HUES64 (cell line): Measurements from ENCODE around the gene KIF17.
A peak's percentile ranks its signal among the peaks of the same experiment; 100 is the strongest.

ENCODE experiments used
- H3K27ac ChIP-seq: 2 replicates; pipeline ENCODE4 v1.7.0; 2013; ENCODE audit warnings: low read depth, low read length, inconsistent platforms
- H3K27me3 ChIP-seq: 2 replicates; pipeline ENCODE4 v1.6.1; 2013; ENCODE audit warnings: mild to moderate bottlenecking, low read length; ENCODE audit not compliant: insufficient read depth
- H3K36me3 ChIP-seq: 2 replicates; pipeline ENCODE4 v1.6.1; 2013; ENCODE audit warnings: mild to moderate bottlenecking, low read length; ENCODE audit not compliant: insufficient read depth
- H3K4me1 ChIP-seq: 2 replicates; pipeline ENCODE4 v1.6.1; 2013; ENCODE audit warnings: mild to moderate bottlenecking, low read length, moderate library complexity; ENCODE audit not compliant: insufficient read depth
- H3K4me3 ChIP-seq: 2 replicates; pipeline ENCODE4 v1.5.1; 2013; ENCODE audit warnings: mild to moderate bottlenecking, low read length, moderate library complexity
- H3K9ac ChIP-seq: 2 replicates; pipeline ENCODE4 v1.6.1; 2013; ENCODE audit warnings: mild to moderate bottlenecking, low read depth, low read length
- H3K9me3 ChIP-seq: 2 replicates; pipeline ENCODE4 v1.6.1; 2013; ENCODE audit warnings: low read depth, low read length; ENCODE audit not compliant: insufficient read depth
- WGBS: fragments of 150-250, 120-280 bp; methylation state at CpG from one replicate; pipeline ENCODE4 v1.1.7; 2013; ENCODE audit warnings: missing lambda C conversion rate; 5-methylcytosine and 5-hydroxymethylcytosine counted together

Gene KIF17

DNA sequence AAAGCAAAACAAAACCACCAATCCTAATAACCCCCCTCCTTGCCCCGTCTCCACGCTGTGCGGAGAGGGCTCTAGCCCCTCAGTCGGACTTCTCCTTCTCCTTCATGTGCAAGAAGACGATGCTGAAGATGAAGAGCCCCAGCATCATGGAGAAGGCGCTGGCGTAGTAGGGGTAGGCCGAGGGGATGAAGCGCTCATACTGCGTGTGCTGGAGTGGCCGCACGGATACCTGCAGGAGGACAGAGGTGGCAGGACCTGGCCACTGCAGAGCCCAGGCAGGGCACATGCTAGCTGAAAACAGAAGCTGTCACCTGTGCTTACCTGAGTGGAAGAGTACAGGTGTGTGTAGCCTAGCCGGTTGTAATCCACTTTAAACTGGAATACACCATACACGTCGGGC is 65.5 kb downstream of the KIF17 start:
- 96% methylated on average over 15 of the region's 15 CpGs for WGBS
- H3K36me3 ChIP-seq, result peaks cover 91% of the 10 kb centered on the region

DNA sequence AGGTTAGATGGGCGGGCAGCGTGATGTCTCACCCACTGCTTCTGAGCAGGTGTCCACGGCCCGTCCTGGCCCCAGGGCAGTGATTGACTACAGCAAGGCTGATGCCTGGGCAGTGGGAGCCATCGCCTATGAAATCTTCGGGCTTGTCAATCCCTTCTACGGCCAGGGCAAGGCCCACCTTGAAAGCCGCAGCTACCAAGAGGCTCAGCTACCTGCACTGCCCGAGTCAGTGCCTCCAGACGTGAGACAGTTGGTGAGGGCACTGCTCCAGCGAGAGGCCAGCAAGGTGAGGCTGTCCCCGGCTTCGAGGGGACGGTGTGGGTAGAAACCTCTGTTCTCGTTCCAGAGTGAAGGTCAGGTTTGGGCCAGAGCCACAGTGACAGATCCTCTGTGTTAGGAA is 68.9 kb downstream of the KIF17 start:
- Histone ChIP-seq H3K27ac (no peak overlapping the region), H3K9me3 (no peaks in the 10 kb centered on the region), H3K27me3 (no peaks in the 10 kb centered on the region), H3K4me3 (no peak overlapping the region), H3K36me3 (peaks cover 62% of the 10 kb centered on the region), H3K4me1 (no peaks in the 10 kb centered on the region), H3K9ac (no peak overlapping the region)
- WGBS, result 97% methylated on average over 15 of the region's 15 CpGs

More for the DNA sequence above, 65.5 kb downstream of the KIF17 start:
- Histone ChIP-seq H3K4me1 (no peaks in the 10 kb centered on the region), H3K27ac (no peak overlapping the region), H3K4me3 (no peak overlapping the region), H3K9ac (no peak overlapping the region), H3K9me3 (no peaks in the 10 kb centered on the region), H3K27me3 (no peaks in the 10 kb centered on the region)

DNA sequence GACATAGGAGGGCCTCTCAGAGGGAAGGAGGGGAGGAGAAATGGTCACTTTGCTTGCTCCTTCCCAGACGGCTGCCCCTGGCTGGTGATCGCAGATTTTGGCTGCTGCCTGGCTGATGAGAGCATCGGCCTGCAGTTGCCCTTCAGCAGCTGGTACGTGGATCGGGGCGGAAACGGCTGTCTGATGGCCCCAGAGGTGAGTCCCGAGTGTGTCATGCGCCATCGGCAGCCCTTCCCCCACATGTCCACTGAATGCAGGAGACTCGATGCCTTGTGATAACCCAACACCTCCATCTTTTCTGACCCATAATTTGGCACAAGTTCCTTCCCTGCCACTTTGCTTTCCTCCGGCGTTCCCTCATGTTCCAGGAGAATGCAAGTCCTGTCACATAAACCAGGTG is 69.4 kb downstream of the KIF17 start:
- Histone ChIP-seq H3K27ac (no peak overlapping the region), H3K27me3 (no peaks in the 10 kb centered on the region), H3K4me1 (no peaks in the 10 kb centered on the region), H3K4me3 (no peak overlapping the region), H3K9ac (no peak overlapping the region), H3K9me3 (no peaks in the 10 kb centered on the region), H3K36me3 (peaks cover 57% of the 10 kb centered on the region)
- WGBS, result 96% methylated on average over 13 of the region's 13 CpGs

DNA sequence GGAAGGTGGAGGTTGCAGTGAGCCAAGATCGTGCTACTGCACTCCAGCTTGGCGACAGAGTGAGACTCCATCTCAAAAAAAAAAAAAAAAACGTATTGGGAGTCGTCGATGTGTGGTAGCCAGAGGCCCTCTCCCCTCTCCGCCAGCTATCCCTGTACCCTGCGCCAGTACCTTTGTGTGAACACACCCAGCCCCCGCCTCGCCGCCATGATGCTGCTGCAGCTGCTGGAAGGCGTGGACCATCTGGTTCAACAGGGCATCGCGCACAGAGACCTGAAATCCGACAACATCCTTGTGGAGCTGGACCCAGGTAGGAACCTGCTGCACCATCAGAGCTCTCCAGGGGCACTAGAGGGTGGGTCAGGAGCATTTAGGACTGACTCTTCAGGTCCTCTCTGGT is 72.4 kb downstream of the KIF17 start:
- H3K36me3 ChIP-seq, result peaks cover 26% of the 10 kb centered on the region
- H3K27ac ChIP-seq, result no peak overlapping the region
- WGBS, result 88% methylated on average over 14 of the region's 14 CpGs
- H3K27me3 ChIP-seq, result no peaks in the 10 kb centered on the region
- no peak overlapping the region for H3K4me3 ChIP-seq
- H3K4me1 ChIP-seq, result peaks cover 3% of the 10 kb centered on the region; the same call in 1 of the 2 replicates
- H3K9me3 ChIP-seq, result no peaks in the 10 kb centered on the region
- no peak overlapping the region for H3K9ac ChIP-seq

DNA sequence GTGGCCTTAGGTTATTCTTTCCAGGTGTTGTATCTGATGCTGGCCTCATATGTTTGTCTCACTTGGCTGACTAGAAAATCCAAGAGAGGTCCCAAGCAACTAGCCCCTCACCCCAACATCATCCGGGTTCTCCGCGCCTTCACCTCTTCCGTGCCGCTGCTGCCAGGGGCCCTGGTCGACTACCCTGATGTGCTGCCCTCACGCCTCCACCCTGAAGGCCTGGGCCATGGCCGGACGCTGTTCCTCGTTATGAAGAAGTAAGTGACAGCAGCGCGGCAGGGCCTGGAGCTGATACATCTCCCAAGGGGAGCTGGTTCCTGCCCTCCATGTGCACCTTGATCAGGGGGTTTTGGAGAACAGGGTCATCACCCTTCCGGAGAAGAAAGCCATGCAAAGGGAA is 73.4 kb downstream of the KIF17 start:
- H3K27ac ChIP-seq, result no peak overlapping the region
- no peaks in the 10 kb centered on the region for H3K27me3 ChIP-seq
- no peak overlapping the region for H3K4me3 ChIP-seq
- no peaks in the 10 kb centered on the region for H3K9me3 ChIP-seq
- peaks cover 18% of the 10 kb centered on the region for H3K36me3 ChIP-seq
- H3K4me1 ChIP-seq, result peaks cover 3% of the 10 kb centered on the region; the same call in 1 of the 2 replicates
- 97% methylated on average over 13 of the region's 13 CpGs for WGBS
- no peak overlapping the region for H3K9ac ChIP-seq

DNA sequence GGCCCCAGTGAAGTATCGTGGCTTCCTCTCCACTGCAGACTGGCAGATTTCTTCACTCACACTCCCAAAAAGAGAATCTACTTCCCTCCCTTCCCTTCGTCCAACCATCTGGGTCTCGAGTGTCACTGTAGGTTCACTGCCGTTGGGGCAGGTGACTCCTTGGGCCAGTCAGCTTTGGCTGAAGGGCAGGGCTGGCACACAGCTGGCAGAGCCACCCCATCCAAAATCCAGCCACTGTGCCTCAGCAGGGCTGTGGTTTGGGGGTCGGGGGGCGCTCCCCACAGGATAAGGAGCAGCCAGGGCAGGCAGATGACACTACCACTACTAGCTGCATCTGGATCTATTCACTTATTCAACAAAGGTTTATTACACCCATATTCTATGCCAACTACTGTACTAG is 74.7 kb downstream of the KIF17 start:
- peaks cover 3% of the 10 kb centered on the region; the same call in 1 of the 2 replicates for H3K4me1 ChIP-seq
- no peak overlapping the region for H3K4me3 ChIP-seq
- no peaks in the 10 kb centered on the region for H3K9me3 ChIP-seq
- no peak overlapping the region for H3K9ac ChIP-seq
- H3K27ac ChIP-seq, result no peak overlapping the region
- WGBS, result 97% methylated on average over 6 of the region's 6 CpGs
- no peaks in the 10 kb centered on the region for H3K27me3 ChIP-seq
- peaks cover 10% of the 10 kb centered on the region; the same call in 1 of the 2 replicates for H3K36me3 ChIP-seq

DNA sequence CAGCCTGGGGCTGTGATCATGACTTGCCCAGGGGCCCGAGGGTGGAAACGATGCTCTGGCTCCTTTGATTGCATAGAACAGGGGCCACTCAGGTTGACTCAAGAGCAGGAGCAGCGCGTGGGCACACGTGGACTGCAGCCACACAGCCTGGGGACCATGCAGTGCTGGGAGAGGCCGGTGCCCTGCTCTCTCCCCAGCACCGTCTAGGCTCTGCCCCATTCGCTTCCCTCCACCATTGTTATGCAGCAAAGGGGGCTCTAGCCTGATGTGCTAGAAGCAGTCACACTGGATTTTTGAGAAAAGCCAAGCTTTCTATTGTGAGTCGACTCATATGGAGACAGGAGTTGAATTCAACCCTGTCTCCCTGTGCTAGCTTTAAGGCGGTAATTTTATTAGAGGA is 75.8 kb downstream of the KIF17 start:
- Histone ChIP-seq H3K4me1 (peaks cover 3% of the 10 kb centered on the region; the same call in 1 of the 2 replicates), H3K4me3 (no peak overlapping the region), H3K9me3 (no peaks in the 10 kb centered on the region), H3K27ac (no peak overlapping the region), H3K36me3 (peaks cover 8% of the 10 kb centered on the region; the same call in 1 of the 2 replicates), H3K9ac (no peak overlapping the region), H3K27me3 (no peaks in the 10 kb centered on the region)
- WGBS, result 76% methylated on average over 10 of the region's 10 CpGs

DNA sequence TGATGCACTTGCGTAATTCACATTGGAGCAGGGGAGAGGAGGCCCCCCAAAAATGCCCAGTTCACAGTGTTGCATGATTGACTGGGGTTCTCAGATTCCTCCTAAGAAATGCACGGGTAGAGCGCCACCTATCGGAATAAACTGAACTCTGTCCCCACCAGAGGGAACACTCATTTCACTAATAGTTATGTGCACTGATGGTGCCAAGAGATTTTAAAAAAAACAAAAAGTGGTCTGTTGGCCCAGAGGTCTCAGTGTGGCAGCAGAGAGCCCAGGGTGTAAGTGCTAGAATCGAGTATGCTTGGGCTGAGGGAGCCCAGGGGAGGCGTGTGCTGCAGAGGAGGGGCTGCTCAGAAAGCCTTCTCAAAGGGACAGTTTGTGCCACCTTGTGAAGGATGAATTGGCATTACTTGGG is 77.6 kb downstream of the KIF17 start:
- Histone ChIP-seq H3K9me3 (no peaks in the 10 kb centered on the region), H3K27me3 (no peaks in the 10 kb centered on the region), H3K4me1 (peaks cover 3% of the 10 kb centered on the region; the same call in 1 of the 2 replicates), H3K9ac (no peak overlapping the region), H3K36me3 (peaks cover 8% of the 10 kb centered on the region; the same call in 1 of the 2 replicates), H3K4me3 (no peak overlapping the region), H3K27ac (no peak overlapping the region)
- 25% methylated on average over 6 of the region's 6 CpGs for WGBS

DNA sequence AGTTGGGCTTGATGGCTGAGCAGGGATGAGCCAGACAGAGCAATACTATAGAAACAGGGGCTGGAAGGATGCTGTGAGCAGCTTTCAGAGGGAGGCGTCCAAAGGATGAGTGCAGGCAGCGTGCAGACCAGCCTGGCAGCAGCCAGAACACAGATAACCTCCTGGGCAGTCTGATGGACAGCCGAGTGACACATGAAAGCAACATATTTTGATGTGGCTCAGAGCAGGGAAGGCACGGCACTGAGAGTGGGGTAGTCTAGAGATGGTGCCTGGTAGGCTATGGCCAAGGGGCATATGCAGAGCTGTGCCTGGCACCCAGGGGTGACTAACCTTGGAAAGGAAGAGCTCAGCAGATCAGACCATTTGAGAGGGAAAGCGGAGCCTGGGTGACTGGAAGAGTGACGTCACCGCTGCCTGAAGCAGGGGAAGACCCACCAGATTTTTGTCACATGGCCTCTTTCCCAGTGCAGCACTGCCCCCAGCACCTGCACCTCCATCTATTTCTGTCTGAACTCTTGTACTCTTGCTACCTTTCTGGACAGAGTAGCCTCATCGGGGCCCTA is 80.9 kb downstream of the KIF17 start:
- no peaks in the 10 kb centered on the region for H3K27me3 ChIP-seq
- H3K4me1 ChIP-seq, result 0 out of 2 replicates have a peak, but pooled peaks cover 4% of the 10 kb centered on the region
- H3K9me3 ChIP-seq, result no peaks in the 10 kb centered on the region
- H3K36me3 ChIP-seq, result peaks cover 4% of the 10 kb centered on the region; the same call in 1 of the 2 replicates
- H3K9ac ChIP-seq, result no peak overlapping the region
- WGBS, result 92% methylated on average over 8 of the region's 8 CpGs
- no peak overlapping the region for H3K4me3 ChIP-seq
- no peak overlapping the region for H3K27ac ChIP-seq

DNA sequence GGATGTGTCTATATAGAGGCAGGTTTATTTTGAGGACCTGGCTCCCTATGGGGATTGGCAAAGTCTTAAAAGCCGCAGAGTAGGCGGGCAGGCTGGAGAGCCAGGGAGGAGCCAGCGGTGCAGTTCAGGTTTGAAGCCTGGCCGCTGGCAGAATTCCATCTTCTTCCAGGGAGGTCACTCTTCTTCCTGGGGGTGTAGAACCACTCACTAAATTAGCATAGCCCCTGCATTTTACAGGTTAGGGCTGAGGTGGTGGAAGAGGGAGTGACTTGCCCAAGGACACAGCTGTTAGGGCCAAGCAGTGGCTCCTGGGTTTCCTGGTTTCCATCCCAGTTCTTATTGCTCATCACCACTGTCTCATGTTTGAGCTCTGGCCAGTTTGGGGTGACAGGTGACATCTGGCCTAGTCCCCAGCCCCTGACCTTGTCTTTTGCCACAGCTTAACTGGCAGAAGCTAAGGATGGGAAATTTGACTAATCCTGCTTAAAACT is 83.2 kb downstream of the KIF17 start:
- Histone ChIP-seq H3K36me3 (peaks cover 4% of the 10 kb centered on the region; the same call in 1 of the 2 replicates), H3K4me3 (peak overlapping the region; percentile 61), H3K4me1 (0 out of 2 replicates have a peak, but pooled peaks cover 4% of the 10 kb centered on the region), H3K9me3 (no peaks in the 10 kb centered on the region), H3K9ac (peak overlapping the region; percentile 62; the same call in 1 of the 2 replicates), H3K27ac (peak overlapping the region; percentile 53; the same call in 1 of the 2 replicates), H3K27me3 (no peaks in the 10 kb centered on the region)
- 4% methylated on average over 4 of the region's 4 CpGs for WGBS

DNA sequence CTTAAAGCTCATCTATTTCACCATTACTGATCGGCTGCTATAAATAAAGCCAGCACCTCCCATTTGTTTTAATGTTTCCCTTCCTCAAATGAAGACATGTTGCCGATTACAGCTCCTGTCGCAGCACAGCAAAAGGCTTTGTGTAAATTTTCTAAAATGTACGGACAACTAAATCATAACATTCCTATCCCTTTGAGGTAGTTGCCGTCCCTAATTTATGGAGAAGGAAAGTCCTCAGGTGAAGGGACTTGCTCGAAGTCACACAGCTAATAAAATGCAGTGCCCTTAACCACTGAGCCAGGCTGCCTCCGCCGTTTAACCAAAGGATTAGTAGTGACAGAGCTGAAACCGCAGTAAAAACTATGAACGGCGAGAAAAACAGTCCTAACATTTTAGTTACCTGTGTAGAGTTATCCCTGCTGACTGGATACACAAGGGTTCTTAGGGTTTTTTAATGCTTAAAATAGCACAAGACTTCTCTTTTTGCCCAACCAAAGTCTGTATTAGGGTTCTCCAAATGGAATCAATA is 83.7 kb downstream of the KIF17 start:
- Histone ChIP-seq H3K4me1 (0 out of 2 replicates have a peak, but pooled peaks cover 4% of the 10 kb centered on the region), H3K27me3 (no peaks in the 10 kb centered on the region), H3K4me3 (peak overlapping the region; percentile 61), H3K27ac (peak overlapping the region; percentile 53; the same call in 1 of the 2 replicates), H3K36me3 (peaks cover 4% of the 10 kb centered on the region; the same call in 1 of the 2 replicates), H3K9ac (peak overlapping the region; percentile 62), H3K9me3 (peaks cover 3% of the 10 kb centered on the region; the same call in 1 of the 2 replicates)
- 2% methylated on average over 11 of the region's 11 CpGs for WGBS
